ENCODE measurements around the gene AHI1.

AHI1 gene

DNA sequence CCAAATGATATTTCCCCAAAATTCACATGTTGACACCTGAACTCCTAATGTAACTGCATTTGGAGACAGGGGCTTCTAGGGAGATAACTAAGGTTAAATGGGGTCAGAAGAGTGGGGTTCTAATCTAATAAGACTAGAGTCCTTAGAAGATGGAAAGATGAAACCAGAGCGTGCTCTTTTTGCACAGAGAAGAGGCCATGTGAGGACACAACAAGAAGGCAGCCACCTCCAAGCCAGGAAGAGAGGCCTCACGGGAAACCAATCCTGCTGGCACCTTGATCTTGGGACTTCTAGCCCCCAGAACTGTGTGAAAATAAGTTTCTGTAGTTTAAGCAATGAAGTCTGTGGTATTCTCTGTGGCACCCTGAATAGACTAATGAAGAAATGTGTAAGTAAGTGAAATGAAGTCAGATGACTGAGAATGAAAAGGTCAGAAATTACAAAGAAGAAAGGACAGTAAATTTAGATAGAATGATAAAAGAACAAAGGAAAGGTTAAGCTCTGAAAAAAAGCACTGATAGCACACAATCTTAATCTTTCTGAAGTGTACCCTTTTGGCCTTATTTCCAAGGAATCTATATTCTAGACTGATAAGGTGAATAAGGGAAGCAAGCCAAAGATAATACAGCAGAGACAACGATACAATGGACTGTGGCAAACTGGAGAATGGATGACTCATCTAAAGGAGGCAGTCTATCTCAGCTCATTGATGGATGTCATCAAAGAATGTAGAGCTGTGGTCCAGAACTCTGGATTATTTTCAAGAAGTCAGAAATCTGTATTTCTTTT, 206.1 kb downstream of the AHI1 start:
- DNase-seq: peak; percentile 63

DNA sequence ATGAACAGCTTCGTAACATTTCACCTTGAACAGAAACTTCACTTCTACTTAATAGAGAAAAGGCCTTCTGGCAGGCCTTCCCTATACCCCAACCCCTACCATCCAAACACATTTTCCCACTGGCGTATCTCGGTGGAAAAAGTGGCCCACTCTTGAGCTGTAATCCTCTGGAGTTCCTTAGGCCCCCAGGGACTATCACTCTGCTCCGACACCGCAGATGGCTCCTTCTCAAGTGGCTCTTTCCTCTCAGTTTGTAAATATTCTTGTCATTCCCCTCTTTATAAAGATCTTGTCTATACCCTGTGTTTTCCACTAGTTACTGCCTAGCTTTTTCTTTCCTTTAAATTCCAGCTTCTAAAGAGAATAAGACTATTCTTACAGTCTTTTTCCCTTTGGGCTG, 207.7 kb downstream of the AHI1 start:
- DNase-seq: no peak

DNA sequence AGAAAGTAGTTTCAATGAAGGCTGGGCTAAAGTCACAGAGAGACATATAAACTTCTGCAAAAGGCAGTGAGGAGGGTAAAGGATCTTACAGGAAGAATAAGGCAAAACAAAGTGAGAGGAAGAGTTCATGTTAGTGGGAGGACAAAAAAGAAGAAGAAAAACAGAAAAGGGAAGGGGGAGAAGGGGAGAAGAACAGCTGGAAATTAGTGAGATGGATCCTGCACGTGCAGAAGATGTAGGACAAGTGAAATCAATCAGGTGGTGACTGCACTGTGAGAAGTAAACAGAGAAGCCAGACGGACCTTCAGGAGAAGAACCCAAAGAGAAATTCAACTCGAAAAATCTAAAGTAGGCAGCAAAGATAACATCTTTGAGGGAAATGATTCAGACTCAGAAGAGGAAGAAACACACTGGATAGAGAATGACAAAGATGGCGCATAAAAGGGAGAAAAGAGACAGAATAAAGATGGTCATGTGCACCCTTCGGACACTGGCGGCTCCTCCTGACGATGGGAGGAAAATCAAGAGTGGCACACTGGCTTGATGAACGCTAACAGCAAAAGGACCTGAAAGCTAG, 210.5 kb downstream of the AHI1 start:
- no peak for DNase-seq

DNA sequence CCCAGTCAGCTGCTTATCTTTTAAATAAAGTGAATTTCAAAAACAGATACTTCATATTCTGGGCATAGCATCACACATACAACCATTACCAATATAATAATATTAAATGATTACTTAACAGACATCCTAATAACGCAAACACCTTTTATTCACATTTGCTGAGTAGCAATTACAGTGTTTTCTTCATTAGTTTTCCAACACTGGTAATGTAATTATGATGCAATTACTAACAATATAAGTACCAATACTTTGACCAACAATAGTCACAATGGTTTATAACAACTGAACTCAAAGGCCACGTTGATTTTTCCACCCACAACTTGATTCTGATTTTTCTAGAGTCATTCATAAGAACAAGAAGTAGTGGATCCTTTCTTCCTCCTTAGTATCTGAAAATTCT, 212.4 kb downstream of the AHI1 start:
- DNase-seq: no peak

DNA sequence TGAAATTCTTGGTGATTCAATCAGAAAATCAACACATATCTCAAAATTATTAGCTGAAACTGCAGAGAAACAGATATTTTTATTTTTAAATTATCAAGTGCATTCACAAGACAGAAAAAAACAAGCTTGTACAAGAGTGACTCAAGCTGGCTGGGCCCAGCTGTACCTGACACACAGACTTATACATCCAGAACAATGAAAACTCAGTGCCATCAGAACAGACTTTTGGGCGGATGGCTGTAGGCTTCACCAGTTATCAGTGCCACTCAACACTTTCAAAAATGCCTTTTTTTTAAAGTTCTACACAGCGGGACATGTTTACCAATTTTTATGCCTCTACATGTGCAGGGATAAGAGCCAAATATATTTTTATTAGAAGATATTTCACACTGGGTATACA, 213.6 kb downstream of the AHI1 start:
- no peak for DNase-seq

DNA sequence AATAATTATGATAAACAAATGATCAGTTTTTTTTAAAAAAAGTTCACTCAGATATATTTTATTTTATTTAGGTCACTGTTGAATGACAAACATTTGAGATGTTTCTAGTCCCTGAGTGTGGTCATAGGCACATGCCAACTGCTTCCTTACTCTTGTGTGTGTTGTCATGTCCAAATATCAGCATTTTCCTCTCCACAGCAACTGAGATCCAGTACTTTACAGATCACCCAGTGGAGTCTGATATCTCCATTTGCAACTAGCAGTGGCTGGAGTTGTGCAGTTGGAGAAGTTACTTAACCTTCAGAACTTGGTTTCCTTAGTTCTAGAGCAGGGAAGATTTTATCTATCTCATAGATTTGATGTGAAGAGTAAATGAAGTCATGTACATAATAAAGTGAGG, 215.1 kb downstream of the AHI1 start:
- no peak for DNase-seq

DNA sequence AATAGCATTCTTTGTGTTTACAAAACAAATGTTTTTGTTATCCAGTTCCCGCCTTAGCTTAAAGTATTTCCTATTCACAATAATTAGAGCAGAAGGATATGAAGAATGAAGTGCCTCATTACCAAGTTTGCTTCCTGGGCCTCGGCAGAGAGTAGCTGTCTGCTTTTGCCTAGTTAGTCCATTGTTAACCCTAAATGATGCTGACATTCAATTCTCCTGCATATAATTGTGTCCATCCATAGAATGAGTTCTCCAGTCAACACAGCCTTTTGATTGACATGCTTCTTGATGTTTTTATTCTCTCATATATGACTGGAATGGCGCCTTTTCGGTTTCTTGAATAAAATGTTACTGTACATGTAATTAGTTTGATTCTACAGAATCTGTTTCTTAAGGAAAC, 215.6 kb downstream of the AHI1 start:
- DNase-seq: no peak

DNA sequence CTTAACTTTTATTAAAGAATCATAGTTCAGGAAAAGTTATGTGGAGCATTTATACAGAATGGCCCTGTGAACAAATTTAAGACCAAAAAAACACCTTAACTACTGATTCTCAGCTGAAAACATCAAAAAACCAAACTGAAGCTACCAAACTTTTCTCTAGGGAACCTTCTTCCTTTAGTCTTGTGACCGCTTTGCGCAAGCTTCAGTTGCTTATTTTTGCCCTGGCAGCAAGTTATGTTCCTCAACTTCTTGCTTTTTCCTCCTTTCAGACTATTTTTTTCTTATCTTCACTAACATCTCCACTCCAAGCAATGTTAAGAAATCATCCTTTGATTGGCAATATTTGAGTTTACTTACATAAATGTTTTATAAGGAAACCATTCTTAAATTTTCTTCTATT, 216.3 kb downstream of the AHI1 start:
- DNase-seq: no peak

DNA sequence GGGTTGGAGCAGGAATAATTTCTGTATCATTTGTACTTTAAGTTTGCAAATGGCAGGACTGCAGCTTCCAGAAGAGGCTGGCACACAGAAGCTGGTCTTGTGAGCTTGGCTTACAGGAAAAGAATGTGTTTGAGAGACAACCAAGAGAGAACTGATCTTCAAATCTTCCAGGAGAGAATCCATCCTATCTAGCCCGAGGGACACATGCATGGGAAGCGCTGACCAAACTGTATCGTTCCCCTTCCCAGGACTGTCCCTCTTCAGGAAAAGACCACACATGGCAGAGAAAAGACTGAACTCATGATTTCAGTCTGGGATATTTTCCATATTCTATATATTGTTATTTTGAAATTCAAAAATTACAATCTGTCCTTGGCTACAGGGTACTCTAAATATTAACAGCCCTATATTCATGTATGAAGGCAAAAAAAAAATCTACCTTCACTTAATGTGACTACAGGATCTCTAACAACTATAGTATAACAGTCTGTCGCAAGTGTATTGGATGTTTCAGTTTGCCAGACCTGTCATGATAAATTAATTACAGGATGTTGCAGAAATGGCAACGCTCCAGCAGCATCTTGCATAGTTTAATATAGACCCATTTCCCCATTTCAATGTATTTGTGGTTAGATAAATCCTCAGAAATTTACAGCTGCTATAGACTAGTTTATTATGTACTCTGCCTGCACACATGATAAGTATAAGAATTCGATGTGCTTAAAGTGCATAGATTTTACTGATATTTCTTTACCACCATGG, 217.0 kb downstream of the AHI1 start:
- DNase-seq: peak; percentile 44

DNA sequence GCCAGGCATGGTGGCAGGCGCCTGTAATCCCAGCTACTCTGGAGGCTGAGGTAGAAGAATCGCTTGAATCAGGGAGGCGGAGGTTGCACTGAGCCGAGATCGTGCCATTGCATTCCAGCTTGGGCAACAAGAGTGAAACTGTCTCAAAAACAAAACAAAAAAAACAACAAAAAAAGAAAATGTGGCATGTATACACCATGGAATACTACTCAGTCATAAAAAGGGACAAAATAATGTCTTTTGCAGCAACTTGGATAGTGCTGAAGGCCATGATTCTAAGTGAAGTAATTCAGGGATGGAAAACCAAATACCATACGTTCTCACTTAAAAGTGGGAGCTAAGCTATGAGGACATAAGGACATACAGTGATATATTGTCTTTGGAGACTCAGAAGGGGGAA, 220.1 kb downstream of the AHI1 start:
- DNase-seq: no peak

DNA sequence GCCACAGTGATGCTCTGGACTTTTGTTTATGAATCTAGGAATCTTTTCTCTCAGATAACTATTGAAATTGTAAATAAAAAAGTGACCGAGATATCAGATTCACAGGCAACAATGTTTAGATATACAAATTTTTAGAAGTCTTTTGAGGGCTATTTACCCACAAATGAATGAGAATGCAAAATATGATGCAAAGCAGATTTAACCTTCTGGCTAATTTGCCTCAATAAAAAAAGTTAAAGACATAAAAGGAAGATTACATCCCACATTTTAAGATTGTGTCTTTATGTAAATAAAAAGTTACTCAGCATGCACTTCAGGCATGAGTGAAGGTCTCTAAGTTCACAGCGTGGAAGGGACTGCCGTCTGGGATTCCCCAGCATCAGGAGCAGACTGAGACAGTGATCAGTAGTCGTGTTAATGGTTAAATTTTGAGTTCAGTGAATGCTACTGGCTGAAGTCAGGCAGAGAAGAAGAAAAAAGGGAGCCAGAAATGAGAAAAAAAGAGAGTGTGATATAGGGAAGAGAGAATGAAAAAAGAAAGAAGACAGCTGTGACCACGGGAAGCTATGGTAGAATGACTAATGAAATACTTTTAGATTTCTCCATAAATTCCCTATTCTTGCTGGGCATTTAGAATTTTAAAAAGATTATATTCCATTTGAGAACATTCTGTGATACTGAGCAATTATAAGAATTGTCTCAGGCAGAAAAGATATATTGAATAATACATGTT, 222.8 kb downstream of the AHI1 start:
- DNase-seq: peak; percentile 24

DNA sequence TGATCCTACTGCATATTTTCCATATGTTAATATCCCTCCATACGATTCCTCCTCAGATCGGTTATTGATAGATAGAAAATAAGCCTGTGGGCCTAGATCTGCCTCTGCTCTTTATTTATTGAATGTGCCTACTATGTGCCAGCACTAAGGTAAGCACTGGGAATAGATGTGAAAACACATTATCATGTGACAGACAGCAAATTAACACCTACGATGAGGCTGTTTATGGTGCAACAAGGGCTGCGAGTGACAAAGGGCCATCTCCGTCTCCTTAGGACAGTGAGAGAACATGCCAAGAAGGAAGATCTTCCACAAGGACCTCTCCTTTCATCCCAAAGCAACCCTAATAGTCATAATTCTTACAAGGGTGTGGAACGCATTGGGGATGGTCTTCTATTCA, 225.9 kb downstream of the AHI1 start:
- no peak for DNase-seq

DNA sequence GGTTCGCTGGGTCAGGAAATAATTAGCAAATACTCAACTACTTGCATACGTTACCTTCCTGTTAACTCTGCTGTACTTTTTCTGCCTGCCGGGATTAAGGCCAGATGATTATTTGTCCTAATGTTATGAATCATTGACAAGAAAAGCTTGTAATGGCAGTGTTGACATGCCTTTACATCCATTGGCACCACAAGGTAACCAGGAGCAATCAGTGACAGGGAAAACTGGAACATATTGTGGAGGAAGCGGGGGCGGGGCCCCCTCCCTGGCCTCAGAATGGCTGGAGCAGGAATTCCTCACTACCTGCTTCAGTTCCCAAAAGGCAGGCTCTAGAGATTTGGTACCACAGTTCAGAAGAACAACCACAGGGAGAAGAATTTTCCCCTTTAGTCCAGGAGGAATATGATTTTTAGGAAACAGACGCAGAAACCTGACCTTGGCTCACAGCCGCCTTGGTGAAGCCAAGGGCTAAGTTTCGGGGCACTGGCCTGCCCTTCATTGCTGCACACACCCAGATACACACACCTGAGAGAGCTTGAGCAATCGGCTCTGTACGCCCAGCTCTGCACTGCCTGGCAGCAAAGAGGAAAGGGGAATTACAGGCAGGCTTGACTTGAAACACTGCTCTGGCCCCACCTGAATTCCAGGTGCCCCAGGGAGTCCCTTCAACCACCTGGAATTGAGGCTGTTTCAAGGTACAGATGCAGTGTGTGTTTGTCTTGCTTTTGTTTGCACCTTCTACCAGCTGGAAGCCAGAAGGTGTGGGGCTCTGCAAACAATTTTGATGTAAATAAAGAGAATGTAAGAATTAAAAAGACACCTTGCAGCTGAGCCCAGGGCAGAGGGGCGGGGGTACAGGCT, 226.6 kb downstream of the AHI1 start:
- no peak for DNase-seq

DNA sequence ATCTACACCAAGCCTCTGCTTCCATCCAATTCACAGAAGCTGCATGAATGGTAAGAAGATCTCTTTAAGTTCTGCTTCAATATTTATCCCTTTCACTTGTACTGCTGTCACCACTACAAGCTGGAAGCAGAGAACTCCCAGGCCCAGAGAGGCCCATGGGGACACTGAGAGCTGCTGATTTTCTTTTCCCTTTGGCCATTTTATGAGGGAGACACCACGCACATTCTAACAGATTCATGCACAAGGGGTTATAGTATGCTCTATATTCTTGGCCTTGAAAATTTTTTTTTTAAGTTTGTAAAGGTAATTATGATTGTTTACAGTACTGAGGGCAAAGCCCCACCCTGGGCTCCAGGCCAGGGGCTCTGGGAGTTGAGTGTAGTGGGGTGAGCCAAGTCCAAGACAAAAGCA, 228.1 kb downstream of the AHI1 start:
- no peak for DNase-seq

DNA sequence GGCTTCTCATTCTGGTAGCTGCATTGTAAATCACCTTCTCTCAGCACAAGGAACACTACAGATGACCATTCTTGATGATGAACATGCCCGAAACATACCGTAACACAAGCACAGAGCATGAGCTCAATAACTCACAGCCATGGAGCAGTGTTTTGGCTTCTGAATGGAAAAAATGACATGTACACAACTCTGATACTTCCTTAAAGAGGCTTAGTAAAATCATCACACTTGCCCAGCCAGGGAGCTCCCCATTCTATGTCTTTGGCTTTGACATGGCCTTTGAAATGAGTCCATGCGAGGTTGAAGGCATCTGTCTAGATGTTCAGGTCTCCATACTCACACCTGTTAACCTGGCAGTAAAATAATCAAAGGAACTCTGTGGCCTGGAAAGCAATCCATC, 228.8 kb downstream of the AHI1 start:
- DNase-seq: no peak

DNA sequence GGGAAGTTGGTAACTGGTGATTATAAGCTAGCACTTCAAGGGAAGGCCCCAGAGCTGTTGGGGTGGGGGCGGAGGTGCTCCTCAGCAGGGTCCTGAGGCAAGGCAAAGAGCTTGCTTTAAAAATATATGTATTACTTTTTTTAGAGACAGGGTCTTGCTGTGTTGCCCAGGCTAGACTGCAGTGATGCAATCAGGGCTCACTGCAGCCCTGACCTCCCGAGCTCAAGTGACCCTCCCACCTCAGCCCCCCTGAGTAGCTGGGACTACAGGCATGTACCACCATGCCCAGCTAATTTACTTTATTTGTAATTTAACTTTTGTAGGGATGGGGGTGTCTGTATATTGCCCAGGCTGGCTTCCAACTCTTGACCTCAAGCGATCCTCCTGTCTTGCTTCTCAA, 229.3 kb downstream of the AHI1 start:
- no peak for DNase-seq

DNA sequence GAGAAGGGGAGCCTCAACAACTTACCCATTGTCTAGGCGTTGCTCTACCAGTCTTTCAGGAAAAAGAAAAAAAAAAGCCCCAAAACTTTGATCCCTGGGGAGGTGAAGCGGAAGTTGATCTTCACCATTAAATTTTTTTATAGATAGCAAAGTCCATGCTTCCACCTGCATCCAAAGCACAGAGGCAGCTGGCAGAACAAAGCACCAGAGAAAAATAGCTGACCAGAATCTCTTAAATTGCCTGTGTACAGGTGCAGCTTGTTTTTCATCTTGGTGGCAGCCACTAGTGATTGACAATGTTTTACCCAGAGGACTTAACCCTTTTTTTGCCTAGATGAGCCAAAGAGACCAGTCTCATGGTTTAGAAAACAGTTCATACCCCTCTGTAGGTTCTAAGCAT, 230.5 kb downstream of the AHI1 start:
- DNase-seq: no peak

DNA sequence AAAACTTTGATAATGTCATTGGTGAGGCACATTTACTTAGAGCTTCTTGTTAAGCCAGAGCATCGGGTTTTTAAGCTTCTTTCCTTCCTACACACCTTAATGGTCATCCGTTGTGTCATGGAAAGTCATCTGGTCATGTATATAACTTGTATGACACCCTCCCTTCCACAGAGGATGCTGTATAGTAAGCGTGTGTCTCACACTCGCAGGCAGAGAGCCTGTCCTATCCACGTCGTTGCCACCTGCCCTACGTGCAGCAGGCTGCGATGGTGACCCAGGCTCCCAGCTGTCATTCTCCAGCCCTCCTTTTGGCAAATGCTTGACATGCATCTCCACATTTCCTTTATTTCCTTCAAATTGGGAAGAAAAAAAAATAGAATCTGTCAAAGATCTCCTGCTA, 230.9 kb downstream of the AHI1 start:
- no peak for DNase-seq

DNA sequence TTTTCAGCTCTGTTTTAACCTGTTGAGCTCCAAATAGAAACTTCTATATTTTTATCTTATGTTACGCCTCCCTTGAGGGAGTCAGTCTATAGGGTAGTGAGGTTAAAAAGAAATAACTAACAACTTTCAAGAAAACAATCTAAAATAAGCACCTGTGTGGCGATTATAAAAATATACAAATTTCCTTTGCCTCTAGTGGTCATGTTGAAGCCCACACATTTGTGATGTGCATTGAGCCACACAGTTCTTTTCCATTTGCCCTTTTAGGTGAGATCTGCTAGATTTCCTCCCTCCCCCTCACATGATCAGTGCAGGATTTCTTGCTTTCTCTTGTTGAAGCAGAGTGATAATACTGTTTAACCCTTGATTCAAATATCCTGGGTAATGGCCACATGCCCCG, 232.3 kb downstream of the AHI1 start:
- no peak for DNase-seq

DNA sequence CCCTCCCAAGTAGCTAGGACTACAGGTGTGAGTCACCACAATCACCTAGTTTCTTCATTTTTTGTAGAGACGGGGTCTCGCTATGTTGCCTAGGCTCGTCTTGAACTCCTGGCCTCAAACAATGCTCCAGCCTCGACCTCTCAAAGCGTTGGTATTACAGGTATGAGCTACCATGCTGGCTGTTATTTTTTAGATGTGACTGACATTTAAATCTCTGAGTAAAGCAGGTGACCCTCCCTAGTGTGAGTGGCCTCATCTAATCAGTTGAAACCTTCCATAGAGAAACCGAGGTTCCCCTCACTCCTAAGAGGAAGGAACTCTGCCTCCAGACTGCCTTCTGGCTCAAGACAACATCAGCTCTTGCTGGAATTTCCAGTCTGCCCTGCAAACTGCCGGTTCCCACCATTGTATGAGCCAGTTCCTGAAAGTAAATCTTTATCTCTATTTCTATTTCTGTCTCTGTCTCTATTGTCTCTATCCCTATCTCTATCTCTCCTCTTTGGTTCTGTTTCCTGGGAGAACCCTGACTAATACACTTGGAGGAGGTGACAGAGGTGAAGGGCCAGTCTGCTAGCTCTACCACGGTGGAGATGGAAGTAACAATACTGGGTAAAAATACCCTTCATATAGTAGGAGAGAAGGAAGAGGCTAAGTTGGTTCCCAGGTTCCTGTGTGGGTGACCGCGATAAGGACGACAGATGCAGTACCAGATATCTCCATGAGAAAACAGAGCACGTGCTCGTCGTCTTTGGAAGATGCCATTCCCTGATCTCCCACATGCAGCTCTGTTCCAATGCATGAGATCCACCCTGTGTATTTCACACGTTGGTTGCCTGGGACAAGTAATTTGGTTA, 235.4 kb downstream of the AHI1 start:
- DNase-seq: no peak

DNA sequence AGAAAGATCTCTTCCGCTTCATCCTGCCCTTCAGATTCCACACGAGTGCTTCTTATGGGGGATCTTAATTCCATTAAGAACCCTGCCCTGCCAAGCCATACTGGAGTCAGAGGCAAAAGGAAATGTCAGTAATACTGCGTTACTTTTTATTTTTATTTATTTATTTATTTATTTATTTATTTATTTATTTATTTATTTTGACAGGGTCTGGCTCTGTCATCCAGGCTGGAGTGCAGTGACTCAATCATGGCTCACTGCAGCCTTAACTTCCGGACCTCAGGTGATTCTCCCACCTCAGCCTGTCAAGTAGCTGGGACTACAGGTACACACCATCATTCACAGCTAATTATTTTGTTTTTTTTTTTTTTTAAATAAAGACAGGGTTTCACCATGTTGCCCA, 236.9 kb downstream of the AHI1 start:
- no peak for DNase-seq
